Measurements from ENCODE around the gene DNMT1.

The DNMT1 gene

DNA sequence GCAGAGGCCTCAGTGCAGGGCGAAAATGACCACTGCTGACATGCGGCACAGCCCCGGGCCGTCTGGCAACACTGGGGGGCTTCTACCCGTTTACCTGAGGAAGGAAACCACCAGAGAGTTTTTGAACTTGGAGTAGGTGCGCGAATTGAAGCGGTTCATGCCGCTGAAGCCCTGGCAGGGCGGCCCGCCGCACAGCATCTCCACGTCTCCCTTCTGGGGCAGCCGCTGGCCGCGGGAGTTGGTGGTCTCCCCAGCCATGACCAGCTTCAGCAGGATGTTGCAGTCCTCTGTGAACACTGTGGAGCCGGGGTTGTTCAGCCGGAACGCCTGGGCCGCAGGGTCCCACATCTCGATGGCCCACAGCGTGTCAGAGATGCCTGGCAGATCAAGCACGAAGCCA lies 54.8 kb downstream of the DNMT1 start:
- no peak for DNase-seq (ENCODE audit: low spot score)

DNA sequence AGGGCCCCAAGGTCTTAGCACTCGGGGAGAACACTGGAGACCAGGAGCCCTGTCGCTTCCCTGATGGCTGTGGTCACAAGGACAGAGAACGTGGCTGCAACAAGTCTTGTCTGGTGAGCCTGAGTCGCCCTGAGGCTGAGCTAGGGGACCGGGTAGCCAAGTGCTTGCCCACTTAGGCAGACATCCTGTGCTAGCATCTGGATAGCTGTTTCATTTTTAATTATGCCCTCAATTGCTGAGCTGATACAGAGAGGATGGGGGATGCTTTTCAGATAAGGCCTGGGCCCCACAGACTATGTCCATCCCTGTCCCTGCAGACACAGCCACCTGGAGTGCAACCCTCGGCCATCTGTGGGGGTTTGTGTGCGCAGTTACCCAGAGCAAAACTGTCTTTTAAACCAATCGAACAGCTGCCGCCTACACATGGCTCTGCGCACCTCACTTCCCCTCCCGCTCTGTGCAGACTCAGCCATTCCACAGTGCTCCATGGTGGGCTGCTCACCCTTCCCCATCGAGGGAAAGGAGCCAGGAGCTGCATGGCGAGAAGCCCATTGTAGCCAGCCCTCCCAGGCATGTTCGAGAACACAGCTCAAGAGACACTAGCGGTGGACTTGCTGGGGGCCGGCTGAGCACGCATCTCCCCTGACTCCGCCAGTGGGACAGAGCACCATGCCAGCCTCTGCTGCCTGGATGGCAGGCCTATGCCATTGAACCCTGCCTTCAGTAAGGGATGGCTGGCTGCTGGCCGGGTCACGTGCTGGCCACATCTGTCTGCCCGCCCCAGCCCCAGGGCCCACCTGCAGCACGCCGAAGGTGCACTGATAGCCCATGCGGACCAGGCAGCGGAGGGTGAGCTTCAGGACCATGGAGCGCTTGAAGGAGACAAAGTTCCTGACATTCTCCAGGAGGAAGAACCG lies 55.6 kb downstream of the DNMT1 start:
- no peak for DNase-seq (ENCODE audit: low spot score)

DNA sequence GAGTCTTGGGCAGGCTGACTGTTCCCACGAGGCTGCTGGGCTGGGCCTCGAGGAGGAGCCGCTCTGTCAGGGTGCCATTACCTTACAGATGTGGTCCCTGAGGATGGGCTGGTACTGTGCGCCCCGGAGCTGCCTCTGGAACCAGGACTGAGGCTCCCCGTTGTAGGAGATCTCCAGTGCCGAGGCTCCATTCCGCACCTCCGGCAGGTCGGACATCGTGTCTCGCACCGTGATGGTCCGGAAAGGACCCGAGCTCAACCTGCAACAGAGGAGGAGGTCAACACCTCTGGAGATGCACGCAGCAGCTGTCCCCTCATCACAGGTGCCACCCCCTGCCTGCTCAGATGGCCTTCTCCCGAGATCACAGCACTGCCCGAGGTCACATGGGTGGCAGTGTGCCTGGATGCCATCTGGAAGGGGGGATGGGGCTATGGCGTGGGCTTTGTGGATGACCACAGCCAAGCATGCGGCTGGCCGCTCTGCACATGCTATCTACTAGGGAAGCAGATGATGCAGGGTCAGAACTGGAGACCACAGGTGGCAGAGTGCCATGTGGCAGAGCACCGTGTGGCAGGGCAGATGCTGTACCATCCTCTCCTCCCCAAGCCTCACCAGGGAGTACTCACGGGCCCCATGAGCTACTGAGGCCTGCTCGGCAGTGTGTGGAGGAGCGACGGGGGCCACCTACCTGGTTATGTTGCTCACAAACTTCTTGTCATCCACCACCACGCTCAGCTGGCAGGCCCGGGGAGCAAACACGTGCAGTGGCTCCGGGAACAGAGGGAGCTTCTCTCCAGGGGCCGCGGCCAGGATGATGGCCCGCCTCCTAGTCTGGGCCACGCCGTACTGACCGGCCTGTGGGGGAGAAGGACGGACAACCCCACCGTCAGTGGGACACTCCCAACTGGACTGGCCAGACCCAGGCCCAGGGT lies 56.7 kb downstream of the DNMT1 start:
- DNase-seq (ENCODE audit: low spot score): peak; percentile 71

DNA sequence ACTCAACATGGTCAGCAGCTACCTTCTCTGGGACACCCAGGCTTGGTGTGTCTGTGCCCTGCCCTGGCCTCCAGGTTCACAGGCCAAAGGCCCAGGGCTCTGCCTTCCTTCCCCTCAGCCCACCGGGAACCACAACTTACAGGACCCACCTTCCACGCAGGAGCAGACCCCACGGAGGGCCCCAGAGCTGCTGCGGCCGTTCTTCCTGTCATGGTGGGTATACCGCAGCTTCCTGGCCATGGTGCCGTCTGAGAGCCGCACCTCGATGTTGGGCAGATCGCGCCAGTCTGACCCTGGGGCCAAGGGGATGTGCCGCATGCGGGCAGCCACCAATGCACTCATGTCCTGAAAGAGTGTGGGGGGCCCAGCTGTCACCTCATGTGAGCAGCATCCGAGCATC lies 57.8 kb downstream of the DNMT1 start:
- DNase-seq (ENCODE audit: low spot score): no peak

DNA sequence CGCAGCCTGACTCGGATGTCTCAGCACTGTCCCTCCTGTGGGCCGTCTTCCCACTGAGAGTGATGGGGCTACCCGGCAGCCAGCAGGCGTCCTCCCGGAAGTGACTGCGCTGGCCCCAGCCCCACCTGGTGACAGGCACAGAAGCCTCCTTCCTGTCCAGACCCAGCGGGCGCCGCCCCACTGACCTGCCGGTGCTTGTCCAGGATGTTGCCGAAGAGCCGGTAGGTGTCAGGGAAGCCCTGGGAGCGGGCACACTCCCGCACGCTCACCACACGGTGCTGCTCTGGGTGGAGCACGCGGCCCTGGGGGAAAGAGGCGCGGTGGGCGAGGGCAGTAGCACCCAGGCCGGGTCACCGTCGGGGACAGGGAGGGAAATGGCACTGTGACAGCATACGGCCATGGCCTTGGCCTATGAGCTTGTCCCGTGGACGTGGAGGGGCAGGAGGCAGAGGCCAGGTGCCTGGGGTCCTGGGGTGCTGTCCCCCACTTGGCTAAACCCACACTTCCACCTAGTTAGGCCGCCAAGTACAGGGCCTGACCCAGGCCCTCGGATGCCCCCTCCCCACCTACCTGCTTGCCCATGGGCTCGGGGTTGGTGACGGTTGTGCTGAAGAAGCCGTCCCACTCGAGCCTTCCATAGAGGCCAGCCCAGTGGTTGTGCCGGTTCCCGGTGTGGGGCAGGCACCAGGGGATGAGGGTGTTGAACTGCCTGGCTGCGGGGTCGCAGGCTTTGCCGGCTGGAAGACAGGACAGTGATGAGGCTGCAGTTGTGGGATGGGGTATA lies 59.0 kb downstream of the DNMT1 start:
- DNase-seq (ENCODE audit: low spot score): no peak

DNA sequence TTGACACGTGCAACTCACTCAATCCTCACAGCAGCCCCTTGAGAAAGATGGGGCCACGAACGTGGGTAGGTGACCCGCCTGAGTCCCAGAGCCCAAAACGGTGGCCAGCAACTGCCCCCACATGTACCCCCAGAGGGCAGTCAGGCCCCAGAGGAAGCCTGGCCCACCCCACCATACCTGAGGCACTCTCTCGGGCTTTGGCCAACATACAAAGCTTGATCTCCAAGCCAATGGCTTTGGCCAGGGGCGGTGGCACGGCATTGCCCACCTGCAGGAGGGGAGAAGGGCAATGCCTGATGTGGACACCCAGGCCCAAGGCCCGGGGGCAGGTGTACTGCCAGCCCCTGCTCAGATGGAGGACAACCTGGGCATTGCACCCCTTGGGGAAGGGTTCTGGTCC lies 60.7 kb downstream of the DNMT1 start:
- no peak for DNase-seq (ENCODE audit: low spot score)

DNA sequence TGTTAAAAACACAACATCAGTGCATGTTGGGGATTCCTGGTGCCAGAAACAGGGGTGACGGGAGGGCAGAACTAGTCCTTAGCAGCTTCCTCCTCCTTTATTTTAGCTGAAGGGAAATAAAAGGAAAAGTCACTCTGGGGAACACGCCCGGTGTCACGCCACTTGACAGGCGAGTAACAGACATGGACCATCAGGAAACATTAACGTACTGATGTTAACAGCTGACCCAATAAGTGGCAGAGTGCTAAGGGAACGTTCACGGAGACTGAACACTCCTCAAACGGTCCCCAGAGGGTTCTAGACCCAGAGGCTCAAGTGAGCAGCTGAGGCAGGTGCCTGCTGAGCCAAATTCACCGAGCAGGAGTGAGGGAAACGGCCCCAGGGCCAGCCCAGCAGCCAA lies 61.2 kb downstream of the DNMT1 start:
- DNase-seq (ENCODE audit: low spot score): no peak

DNA sequence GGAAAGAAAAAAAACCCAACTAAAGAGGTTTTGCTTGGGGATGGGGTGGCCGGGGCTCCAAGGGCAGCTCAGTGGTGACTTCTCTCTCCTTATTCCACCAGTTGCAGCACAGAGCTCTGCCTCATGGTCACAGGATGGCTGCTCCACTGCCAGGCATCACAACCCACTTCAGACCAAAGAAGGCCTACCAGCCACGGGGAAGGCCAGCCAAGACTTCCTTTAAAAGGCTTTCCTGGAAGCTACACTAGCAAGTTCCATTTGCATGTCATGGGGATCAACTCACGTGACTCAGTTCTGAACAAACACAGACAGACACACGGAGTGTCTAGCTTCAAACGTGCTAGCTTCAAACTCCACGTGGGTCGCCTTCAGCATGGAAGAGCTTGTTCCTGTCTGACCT lies 61.8 kb downstream of the DNMT1 start:
- no peak for DNase-seq (ENCODE audit: low spot score)

DNA sequence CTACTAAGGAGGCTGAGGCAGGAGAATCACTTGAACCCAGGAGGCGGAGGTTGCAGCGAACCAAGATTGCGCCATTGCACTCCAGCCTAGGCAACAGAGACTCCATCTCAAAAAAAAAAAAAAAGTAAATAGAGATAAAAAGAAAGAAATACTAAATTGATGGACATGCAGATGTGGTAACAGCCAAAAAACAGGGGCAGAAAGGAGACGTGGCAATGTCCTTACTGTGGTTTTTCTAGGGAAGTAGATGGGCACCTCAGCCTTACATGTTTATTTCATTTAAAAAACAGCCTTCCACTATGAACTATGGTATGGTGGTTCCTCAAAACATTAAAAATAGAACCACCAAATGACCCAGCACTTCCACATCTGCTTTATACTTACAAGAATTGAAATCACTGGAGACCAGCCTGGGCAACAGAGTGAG lies 68.5 kb downstream of the DNMT1 start:
- DNase-seq (ENCODE audit: low spot score): no peak

DNA sequence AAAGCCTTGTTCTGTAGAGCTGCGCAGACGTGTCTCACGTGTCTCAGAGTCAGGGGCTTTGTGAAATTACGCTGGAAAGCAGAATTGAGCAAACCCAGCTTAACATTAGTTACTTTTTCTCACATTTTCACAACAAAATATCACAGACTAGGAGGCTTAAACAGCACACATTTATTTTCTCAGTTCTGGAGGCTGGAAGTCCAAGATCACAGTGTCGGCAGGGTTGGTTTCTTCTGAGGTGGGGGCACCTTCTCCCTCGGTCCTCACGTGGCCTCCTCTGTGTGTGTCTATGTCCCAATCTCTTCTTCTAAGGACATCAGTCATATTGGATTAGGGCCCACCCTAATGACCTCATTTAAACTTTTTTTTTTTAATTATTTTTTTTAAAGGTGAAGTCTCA lies 70.3 kb downstream of the DNMT1 start:
- no peak for DNase-seq (ENCODE audit: low spot score)

DNA sequence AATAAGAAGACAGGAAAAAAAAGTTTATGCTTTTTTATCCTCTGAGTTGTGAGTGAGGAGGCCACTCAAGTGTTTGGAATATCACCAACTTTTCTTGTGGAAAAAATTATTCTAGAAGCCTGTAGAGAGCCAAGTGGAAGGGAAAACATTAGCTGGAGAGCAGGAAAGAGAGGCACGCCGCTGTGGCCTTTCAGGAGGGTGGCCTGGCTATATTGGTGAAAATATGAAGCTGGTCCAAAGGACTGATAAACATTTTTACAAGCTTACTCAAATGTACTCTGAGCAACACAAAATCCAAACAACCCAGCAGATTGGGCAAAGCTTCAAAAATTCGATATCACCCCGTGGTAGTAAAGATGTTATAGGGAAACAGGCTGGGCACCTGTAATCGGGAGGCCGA lies 72.7 kb downstream of the DNMT1 start:
- no peak for DNase-seq (ENCODE audit: low spot score)

DNA sequence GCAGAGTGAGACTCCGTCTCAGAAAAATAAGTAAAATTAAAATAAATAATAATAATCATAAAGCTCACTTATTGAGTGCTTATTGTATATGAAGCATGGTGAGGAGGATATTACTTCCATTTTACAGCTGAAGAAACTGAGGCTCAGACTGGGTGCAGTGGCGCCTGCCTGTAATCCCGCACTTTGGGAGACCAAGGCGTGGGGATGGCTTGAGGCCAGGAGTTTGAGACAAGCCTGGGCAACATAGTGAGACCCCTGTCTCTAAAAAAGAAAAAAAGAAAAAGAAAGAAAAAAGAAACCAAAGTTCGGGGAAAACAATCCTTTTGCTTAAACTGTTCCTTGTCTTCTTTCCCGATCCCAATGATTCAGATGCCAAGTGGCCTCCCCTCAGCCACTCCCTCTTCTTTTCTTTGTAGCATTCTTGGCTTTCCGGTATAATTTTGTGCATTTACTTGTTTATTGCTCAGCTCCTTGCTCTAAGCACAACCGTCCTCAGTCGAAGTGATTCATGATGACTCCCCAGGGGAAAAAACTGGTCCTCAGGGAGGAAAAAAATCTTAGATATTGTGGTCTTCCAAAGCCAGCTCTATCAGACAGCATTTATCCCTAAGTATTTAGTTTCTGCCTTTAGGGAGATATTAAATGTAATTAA lies 74.1 kb downstream of the DNMT1 start:
- DNase-seq (ENCODE audit: low spot score): no peak

DNA sequence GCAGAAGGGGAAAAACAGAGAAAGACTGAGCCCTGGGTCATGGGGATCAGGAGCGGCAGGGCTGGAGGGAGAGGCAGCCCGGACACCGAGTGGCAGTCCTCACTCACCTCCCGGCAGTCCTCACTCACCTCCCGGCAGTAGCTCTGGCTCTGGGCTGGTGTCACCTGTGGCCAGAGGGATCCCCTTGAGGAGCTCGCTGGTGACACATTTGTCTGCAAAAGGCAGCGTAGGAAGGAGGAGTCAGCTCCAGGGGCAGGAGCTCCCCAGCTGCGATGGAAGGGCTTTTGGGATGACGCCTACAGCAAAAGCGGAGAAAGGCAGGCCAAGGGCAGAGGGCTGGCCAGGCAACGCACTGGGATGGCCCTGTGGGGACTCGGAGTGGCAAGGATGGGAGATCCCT lies 75.8 kb downstream of the DNMT1 start:
- DNase-seq (ENCODE audit: low spot score): no peak

DNA sequence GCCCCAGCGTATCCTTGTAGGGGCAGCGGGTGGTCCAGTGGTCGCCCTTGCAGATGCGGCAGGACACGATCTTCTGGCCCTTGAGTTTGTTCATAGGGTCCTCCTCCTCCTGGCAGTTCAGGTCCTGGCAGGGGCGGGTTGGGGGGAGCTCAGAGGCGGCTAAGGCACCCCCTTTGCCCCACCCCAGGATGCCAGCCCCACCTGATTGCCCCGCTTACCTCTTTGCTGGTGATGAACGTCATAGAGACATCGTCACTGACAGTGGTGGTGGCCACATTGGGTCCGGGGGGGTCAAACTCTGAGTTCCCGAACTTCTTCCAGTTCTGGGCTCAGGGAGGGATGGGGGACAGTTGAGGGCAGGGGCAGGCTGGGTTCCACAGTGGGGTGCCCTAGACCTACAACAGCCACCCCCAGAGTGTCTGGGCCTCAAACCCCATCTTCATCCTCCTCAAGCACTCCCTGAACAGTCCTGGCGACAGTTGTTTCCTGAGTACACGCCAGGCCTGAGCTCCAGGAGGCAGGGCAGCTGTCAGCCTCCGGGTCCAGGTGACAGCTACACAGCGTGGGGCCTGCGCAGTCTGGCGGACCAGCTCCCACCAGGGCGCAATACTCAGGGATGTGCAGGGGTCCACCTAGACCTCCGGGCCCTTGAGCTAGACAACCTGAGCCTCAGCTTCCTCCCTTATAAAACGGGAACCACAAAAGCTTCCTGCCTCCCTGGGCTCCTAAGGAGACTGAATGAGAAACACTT lies 77.7 kb downstream of the DNMT1 start:
- DNase-seq (ENCODE audit: low spot score): no peak

DNA sequence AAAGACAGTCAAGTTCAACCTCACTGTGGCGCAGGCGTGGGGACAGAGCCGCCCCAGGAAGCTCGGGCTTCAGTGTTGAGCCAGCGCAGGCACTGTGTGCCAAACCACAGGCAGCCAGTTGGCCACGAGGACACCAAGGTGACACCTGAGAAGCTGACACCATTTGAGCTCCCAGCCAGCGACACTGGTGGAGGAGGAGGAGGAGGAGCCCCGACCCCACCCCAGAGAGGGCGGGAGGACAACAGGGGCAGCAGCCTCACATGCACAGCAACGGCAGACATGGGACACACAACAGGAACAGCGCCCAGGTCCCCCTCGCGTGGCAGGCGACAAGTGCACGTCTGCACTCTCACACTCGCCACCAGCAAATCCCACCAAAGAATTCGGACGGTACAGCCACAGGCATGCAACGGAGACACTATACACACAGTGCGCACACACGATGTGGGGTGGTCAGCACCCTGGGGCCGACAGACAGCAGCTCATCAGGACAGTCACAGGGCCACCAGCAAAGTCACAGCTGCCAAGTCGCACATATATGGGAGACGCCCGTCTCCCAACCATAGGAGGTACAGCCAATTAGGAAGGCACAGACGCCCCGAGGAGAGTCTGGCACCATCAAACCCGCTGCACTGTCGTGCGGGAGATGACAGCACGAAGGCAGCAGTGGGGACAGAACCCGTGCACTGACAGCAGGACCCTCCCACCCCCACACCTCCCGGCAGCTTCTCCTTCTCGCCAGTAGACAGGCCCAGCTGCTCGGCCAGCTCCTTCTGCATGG lies 78.5 kb downstream of the DNMT1 start:
- no peak for DNase-seq (ENCODE audit: low spot score)

DNA sequence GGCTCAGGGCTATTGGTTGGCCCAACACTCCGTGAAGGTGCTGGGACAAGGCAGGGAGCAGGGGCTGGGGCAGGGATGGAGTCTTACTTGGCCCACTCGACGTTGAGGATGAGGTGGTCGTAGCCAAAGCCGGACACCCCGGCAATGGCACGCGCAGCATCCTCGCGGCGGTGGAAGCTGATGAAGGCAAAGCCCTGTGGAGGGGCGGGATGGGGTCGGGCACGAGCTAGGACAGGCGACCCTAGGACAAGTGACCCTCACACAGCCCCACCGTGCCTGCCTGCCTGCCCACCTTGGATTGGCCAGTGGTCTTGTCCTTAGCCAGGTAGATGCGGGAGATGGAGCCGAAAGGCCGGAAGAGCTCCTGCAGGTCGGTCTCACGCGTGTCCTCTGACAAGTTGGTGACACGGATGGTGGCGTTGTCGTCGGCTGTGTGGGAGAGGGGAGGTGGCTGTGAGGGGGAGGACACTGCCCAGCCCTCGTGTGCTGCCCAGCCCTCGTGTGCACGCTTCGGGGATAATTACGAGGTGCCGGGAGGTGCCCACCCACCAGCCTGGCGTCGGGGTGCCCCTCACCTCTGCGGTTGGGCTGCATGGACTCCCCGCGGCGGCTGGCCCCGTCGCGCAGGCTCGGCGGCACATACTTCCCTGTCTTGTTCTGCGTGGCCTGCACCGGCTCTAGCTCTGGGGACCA lies 79.2 kb downstream of the DNMT1 start:
- DNase-seq (ENCODE audit: low spot score): no peak

DNA sequence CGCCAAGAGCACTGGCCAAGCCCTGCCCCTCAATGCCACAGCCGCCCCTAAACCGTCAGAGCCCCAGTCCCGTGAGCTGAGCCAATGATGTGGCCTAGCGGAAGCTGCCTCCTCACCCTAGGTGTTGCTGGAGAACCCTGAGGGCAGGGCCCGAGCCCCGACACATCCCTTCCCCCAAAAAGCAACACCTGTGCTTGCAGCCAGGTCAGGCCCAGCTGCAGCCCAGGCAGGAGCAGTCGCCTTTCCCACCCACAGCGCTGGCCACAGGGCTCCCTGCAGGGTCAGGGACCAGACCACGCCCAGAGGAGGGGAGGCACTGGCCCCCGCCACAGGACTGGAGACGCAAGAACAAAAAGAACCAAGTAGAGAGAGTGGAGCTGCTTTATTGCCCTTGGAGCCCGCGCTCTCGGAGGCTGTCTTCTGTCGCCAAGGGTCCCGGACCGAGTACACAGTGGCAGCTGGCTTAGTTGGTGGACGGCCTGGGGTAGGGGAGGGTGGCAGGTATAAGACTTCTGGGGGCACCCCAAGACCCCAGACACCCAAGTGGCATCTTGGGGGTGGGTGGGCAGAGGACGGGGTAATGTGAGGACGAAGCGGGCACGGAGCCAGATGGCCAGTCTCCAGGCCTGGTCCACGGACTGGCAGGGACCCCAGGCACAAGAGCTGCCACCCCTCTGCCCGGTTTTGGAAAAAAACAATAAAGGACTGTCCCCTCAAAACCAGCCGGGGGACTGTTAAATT lies 79.9 kb downstream of the DNMT1 start:
- no peak for DNase-seq (ENCODE audit: low spot score)

DNA sequence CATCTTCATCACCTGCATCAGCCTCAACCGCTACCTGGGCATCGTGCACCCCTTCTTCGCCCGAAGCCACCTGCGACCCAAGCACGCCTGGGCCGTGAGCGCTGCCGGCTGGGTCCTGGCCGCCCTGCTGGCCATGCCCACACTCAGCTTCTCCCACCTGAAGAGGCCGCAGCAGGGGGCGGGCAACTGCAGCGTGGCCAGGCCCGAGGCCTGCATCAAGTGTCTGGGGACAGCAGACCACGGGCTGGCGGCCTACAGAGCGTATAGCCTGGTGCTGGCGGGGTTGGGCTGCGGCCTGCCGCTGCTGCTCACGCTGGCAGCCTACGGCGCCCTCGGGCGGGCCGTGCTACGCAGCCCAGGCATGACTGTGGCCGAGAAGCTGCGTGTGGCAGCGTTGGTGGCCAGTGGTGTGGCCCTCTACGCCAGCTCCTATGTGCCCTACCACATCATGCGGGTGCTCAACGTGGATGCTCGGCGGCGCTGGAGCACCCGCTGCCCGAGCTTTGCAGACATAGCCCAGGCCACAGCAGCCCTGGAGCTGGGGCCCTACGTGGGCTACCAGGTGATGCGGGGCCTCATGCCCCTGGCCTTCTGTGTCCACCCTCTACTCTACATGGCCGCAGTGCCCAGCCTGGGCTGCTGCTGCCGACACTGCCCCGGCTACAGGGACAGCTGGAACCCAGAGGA lies 80.6 kb downstream of the DNMT1 start:
- no peak for DNase-seq (ENCODE audit: low spot score)
